Spleen (tissue), 11 donors: Measurements from ENCODE around the gene PSMA3. TPM values are rescaled to one million over a fixed set of nuclear protein-coding genes. Genes with fewer than 3 reads are reported as not detected.

Source experiments
- DNase-seq: peaks from one replicate; pipeline ENCODE4 v3.0.0-alpha.2; 2020
- H3K27ac ChIP-seq, 8 donors: fragments of 200-600 bp; sonication (generic) in 7 of 8; 1 replicate in 4 of 8; 2 replicates in 4 of 8; pipeline versions ENCODE4 v1.5.0 to v1.8.0; 2016 to 2021; ENCODE audit warnings: inconsistent platforms in 4 of 8, mild to moderate bottlenecking in 4 of 8, moderate library complexity in 1 of 8
- H3K27me3 ChIP-seq, 7 donors: fragments of 200-600 bp; sonication (generic) in 6 of 7; replicated peaks in 1 of 7; 1 replicate in 4 of 7; 2 replicates in 3 of 7; pipeline versions ENCODE4 v1.5.0 to v1.8.0; 2016 to 2021; ENCODE audit warnings: inconsistent platforms in 3 of 7, mild to moderate bottlenecking in 1 of 7
- H3K36me3 ChIP-seq, 6 donors: fragments of 200-600 bp; sonication (generic) in 5 of 6; 1 replicate in 4 of 6; 2 replicates in 2 of 6; pipeline versions ENCODE4 v1.5.0 to v1.8.0; 2016 to 2021; ENCODE audit warnings: inconsistent platforms in 2 of 6
- H3K4me1 ChIP-seq, 6 donors: fragments of 200-600 bp; sonication (generic) in 5 of 6; 1 replicate in 3 of 6; 2 replicates in 3 of 6; pipeline versions ENCODE4 v1.5.0 to v1.8.0; 2016 to 2021; ENCODE audit warnings: inconsistent platforms in 3 of 6
- H3K4me3 ChIP-seq, 8 donors: fragments of 200-600 bp; sonication (generic) in 7 of 8; 1 replicate in 4 of 8; 2 replicates in 4 of 8; pipeline versions ENCODE4 v1.5.0 to v1.8.0; 2016 to 2021; ENCODE audit warnings: inconsistent platforms in 4 of 8, mild to moderate bottlenecking in 4 of 8, moderate library complexity in 2 of 8
- H3K9me3 ChIP-seq, 8 donors: fragments of 200-600 bp; sonication (generic) in 7 of 8; 1 replicate in 4 of 8; 2 replicates in 4 of 8; pipeline versions ENCODE4 v1.5.0 to v1.8.0; 2016 to 2021; ENCODE audit warnings: inconsistent platforms in 4 of 8
- POLR2A ChIP-seq, 3 donors: fragments of 450-650 bp; IDR thresholded peaks; one replicate each; pipeline ENCODE4 v1.5.1; 2017; ENCODE audit warnings: antibody characterized with exemption in 3 of 3, mild to moderate bottlenecking in 1 of 3
- POLR2AphosphoS5 ChIP-seq, 3 donors: sonication (generic); formaldehyde crosslinking; IDR thresholded peaks; one replicate each; pipeline ENCODE4 v1.5.1; 2017; ENCODE audit warnings: antibody characterized with exemption in 3 of 3
- WGBS, 5 donors: extraction: QIAGEN DNeasy Blood & Tissue Kit in 3 of 5; methylation state at CpG; one replicate each; pipeline versions ENCODE4 v1.1.5 to v1.1.7; 2013 to 2018; 5-methylcytosine and 5-hydroxymethylcytosine counted together
- intact Hi-C: fragments of 100-400 bp; cut with DNase I; formaldehyde crosslinking; loops from one replicate; pipeline ENCODE4 v1.15.0; 2023; ENCODE audit warnings: low total_unique reads
- polyA plus RNA-seq, 3 donors: library from polyadenylated mRNA; stranded (reverse); fragments of 200-250 nt; gene quantifications; one replicate each; pipeline ENCODE4 v1.2.1, GENCODE V29; 2013
- total RNA-seq, 7 donors: library from RNA; depleted of rRNA in 3 of 7; stranded (reverse); fragments of >200 nt in 3 of 7; fragmentation: NEBNext Ultra II Directional in 4 of 7; extraction: Animal tissue kit (Norgen Biotek cat#: 25700) in 4 of 7; gene quantifications; one replicate each; pipeline versions ENCODE4 v1.1.0 to v1.2.1, GENCODE V29; 2016 to 2021
- TF ChIP-seq, protein P1 (sequence below), 11 experiments: fragments of 200-600 bp in 7 of 11; fragments of 450-650 bp in 4 of 11; sonication (generic) in 4 of 11; IDR thresholded peaks in 8 of 11; conservative IDR thresholded peaks in 3 of 11; 1 replicate in 7 of 11; 2 replicates in 4 of 11; pipeline versions ENCODE4 v1.4.0 to v1.8.0; 2016 to 2021; ENCODE audit warnings: antibody characterized with exemption in 11 of 11, inconsistent platforms in 4 of 11, mild to moderate bottlenecking in 1 of 11
- donor health status: healthy with polysubstance abuse.
- donor health status: DM: no; HTN: no; CAD: no; lungs with moderate emphysema.
- donor health status: DM: no; HTN: no; CAD: no.
- donor health status: Bipolar disorder and iron deficiency.
- donor health status: healthy.
- donor health status: DM: no; HTN: no; CAD: no.
- donor health status: DM: yes; HTN: yes; CAD: no.

The PSMA3 gene
- total and polyA plus RNA-seq, 10 donors, result 91.7 to 162 (median 121) TPM

DNA sequence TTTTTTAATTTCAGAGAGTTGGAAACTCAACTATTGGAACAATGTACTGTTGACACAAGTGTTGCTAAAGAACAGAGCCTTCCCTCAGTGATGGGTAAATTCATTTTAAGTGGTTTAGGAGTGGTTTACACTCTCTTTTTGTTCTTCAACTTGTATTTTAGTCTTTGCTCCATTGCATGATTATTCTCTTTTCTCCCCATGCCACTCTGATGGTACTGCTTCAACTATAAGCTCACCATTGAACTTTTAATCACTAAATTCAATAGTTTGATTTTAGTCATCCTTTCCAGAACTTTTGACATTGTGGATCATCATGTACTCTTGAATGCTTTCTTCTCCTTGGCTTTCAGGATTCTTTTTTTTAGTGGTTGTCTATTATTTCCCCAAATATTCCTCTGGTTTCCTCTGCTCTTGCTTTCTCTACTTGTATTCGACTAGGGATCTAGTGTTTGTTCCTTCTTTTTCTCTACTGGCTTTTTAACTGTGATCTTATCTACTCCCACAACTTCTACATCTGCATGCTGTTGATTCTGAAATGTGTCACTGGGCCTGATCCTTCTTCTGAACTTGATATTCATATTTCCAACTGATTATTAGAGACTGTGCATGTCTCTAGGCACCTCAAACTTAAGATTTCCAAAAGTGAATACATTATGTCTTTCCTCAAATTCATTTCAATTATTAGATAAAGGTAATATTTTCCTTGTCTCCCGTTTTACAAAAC is 29.3 kb upstream of the PSMA3 start:
- 59 to 78% (median 73%) methylated on average over 2 of the region's 2 CpGs for WGBS, 5 donors
- intact Hi-C loops, result no loop called here
- Histone ChIP-seq H3K4me3 (no peak overlapping the region), H3K36me3 (peaks cover 2 to 100% (median 61%) of the 10 kb centered on the region in 6 donors), H3K27ac (no peak overlapping the region), H3K9me3 (no peaks in the 10 kb centered on the region), H3K4me1 (no peaks in the 10 kb centered on the region), H3K27me3 (no peaks in the 10 kb centered on the region)
- TF ChIP-seq, protein P1, sequence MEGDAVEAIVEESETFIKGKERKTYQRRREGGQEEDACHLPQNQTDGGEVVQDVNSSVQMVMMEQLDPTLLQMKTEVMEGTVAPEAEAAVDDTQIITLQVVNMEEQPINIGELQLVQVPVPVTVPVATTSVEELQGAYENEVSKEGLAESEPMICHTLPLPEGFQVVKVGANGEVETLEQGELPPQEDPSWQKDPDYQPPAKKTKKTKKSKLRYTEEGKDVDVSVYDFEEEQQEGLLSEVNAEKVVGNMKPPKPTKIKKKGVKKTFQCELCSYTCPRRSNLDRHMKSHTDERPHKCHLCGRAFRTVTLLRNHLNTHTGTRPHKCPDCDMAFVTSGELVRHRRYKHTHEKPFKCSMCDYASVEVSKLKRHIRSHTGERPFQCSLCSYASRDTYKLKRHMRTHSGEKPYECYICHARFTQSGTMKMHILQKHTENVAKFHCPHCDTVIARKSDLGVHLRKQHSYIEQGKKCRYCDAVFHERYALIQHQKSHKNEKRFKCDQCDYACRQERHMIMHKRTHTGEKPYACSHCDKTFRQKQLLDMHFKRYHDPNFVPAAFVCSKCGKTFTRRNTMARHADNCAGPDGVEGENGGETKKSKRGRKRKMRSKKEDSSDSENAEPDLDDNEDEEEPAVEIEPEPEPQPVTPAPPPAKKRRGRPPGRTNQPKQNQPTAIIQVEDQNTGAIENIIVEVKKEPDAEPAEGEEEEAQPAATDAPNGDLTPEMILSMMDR (IDR thresholded peaks at IDR 0.05 in 8 of 11, conservative IDR thresholded peaks at IDR 0.05 in 3 of 11), result no peak
- TF ChIP-seq POLR2AphosphoS5 (IDR thresholded peaks at IDR 0.05), result no peak
- TF ChIP-seq POLR2A (IDR thresholded peaks at IDR 0.05), result no peak
- DNase-seq, result no peak

DNA sequence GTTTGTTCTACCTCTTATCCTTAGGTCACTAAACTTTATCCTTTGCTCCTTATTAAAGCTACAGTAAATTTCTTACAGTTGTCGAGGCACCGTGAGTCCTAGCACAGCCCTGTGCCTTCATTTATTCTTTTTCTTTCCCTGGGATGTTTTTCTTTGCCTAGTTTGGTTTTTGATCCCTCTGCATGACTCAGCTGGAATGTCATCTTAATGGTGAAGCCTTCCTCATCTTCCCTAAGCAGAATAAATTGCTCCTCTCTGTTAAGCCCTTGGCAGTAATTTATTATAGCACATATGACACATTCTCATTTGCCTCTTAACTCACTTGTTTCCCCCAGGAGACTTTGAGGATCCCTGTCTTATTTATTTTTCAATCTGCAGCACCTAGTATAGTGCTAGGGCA is 28.1 kb upstream of the PSMA3 start:
- no peaks in the 10 kb centered on the region for H3K27me3 ChIP-seq
- intact Hi-C loops, result no loop called here
- no peaks in the 10 kb centered on the region for H3K4me1 ChIP-seq
- DNase-seq, result no peak
- no peaks in the 10 kb centered on the region for H3K9me3 ChIP-seq
- no peak overlapping the region for H3K27ac ChIP-seq
- TF ChIP-seq, protein P1 (IDR thresholded peaks at IDR 0.05 in 8 of 11, conservative IDR thresholded peaks at IDR 0.05 in 3 of 11), result no peak
- TF ChIP-seq POLR2A (IDR thresholded peaks at IDR 0.05) (no peak), POLR2AphosphoS5 (IDR thresholded peaks at IDR 0.05) (no peak)
- no peak overlapping the region for H3K4me3 ChIP-seq
- peaks cover 2 to 100% (median 54%) of the 10 kb centered on the region in 6 donors for H3K36me3 ChIP-seq
- WGBS, 5 donors, result 90 to 97% (median 94%) methylated on average over 2 of the region's 2 CpGs

DNA sequence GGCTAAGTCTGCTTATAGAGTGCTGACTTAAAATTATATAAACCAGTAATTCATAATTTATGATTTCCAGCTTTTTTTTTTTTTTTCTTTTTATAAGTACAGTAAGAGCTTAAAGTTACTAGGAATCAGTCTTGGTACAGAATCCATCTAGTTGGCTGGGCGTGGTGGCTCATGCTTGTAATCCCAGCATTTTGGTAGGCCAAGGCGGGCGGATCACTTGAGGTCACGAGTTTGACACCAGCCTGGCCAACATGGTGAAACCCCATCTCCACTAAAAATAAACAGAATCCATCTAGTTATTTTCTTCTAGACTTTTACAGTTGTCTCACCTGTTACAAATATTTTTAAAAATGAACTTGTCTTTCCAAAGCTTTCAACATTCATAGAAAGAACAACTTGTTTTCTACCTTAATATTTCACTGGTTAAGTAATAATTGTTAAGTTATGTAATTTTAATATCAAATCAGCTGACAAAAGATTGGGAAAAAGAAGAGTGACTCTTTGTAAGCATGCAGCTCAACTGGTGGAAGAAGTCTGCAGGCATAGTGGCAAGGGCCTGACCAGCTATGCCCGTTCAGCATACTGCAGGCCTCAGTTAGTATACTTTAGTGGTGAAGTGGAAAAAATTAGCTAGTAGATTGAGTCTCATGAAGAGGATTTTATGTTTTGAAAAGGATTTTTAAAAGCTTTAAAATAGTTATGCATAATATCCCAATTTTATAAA is 17.4 kb upstream of the PSMA3 start:
- Histone ChIP-seq H3K4me1 (no peaks in the 10 kb centered on the region), H3K9me3 (no peaks in the 10 kb centered on the region), H3K27ac (no peak overlapping the region), H3K27me3 (no peaks in the 10 kb centered on the region), H3K36me3 (peaks cover 0 to 84% (median 21%) of the 10 kb centered on the region in 6 donors), H3K4me3 (no peak overlapping the region)
- no peak for DNase-seq
- TF ChIP-seq POLR2AphosphoS5 (IDR thresholded peaks at IDR 0.05) (no peak), POLR2A (IDR thresholded peaks at IDR 0.05) (no peak)
- TF ChIP-seq, protein P1 (IDR thresholded peaks at IDR 0.05 in 8 of 11, conservative IDR thresholded peaks at IDR 0.05 in 3 of 11), result no peak
- intact Hi-C loops, result no loop called here
- 94 to 98% (median 97%) methylated on average over 5 of the region's 5 CpGs for WGBS, 5 donors
